HCT116 (cell line): ENCODE measurements around the gene IL11RA.

Experiments used
- CBX3 ChIP-seq: IDR thresholded peaks from 2 replicates; pipeline ENCODE4 v1.6.1; 2012; ENCODE audit warnings: low read depth
- CEBPB ChIP-seq: IDR thresholded peaks from 2 replicates; pipeline ENCODE4 v1.6.1; 2012; ENCODE audit warnings: low read depth
- EGR1 ChIP-seq: IDR thresholded peaks from 2 replicates; pipeline ENCODE4 v1.6.1; 2012; ENCODE audit warnings: low read depth
- EZH2 ChIP-seq: fragments of 200-600 bp; sonication (generic); IDR thresholded peaks from 2 replicates; pipeline ENCODE4 v1.6.1; 2017; ENCODE audit warnings: antibody characterized with exemption, mixed run types
- POLR2A ChIP-seq: IDR thresholded peaks from 2 replicates; pipeline ENCODE4 v1.7.0; 2011; ENCODE audit warnings: borderline replicate concordance; ENCODE audit not compliant: insufficient read depth, insufficient read length; ENCODE audit errors: extremely low read depth
- POLR2AphosphoS5 ChIP-seq: IDR thresholded peaks from 2 replicates; pipeline ENCODE4 v1.6.1; 2011; ENCODE audit warnings: mild to moderate bottlenecking, low read depth, low read length, moderate library complexity
- SP1 ChIP-seq: IDR thresholded peaks from 2 replicates; pipeline ENCODE4 v1.6.1; 2012; ENCODE audit warnings: low read depth
- SRF ChIP-seq: IDR thresholded peaks from 2 replicates; pipeline ENCODE4 v1.6.1; 2012; ENCODE audit warnings: low read depth
- YY1 ChIP-seq: IDR thresholded peaks from 2 replicates; pipeline ENCODE4 v1.6.1; 2011; ENCODE audit warnings: low read length, low read depth, moderate library complexity, mild to moderate bottlenecking; ENCODE audit not compliant: insufficient replicate concordance; ENCODE audit errors: extremely low read depth
- ZNF274 ChIP-seq: fragments of 200-500 bp; sonication (Bioruptor generic); IDR thresholded peaks from 2 replicates; pipeline ENCODE4 v1.6.1; 2014; ENCODE audit warnings: mild to moderate bottlenecking, low read depth, low read length, inconsistent platforms
- TF ChIP-seq, protein P1 (sequence below), 3 experiments: fragments of 200-600 bp in 1 of 3; sonication (generic) in 1 of 3; IDR thresholded peaks in 2 of 3; conservative IDR thresholded peaks in 1 of 3; 2 replicates each; pipeline ENCODE4 v1.5.1; 2012 to 2017; ENCODE audit warnings: low read depth in 2 of 3, low read length in 2 of 3, antibody characterized with exemption in 1 of 3, borderline replicate concordance in 1 of 3, control low read depth in 1 of 3, mild to moderate bottlenecking in 1 of 3, mixed read lengths in 1 of 3, mixed run types in 1 of 3, moderate library complexity in 1 of 3; ENCODE audit not compliant: insufficient read depth in 1 of 3
- TF ChIP-seq, protein P2 (sequence below): IDR thresholded peaks from 2 replicates; pipeline ENCODE4 v1.6.1; 2012; ENCODE audit warnings: low read depth
- TF ChIP-seq, protein P3 (sequence below): IDR thresholded peaks from 2 replicates; pipeline ENCODE4 v1.6.1; 2012

DNA sequence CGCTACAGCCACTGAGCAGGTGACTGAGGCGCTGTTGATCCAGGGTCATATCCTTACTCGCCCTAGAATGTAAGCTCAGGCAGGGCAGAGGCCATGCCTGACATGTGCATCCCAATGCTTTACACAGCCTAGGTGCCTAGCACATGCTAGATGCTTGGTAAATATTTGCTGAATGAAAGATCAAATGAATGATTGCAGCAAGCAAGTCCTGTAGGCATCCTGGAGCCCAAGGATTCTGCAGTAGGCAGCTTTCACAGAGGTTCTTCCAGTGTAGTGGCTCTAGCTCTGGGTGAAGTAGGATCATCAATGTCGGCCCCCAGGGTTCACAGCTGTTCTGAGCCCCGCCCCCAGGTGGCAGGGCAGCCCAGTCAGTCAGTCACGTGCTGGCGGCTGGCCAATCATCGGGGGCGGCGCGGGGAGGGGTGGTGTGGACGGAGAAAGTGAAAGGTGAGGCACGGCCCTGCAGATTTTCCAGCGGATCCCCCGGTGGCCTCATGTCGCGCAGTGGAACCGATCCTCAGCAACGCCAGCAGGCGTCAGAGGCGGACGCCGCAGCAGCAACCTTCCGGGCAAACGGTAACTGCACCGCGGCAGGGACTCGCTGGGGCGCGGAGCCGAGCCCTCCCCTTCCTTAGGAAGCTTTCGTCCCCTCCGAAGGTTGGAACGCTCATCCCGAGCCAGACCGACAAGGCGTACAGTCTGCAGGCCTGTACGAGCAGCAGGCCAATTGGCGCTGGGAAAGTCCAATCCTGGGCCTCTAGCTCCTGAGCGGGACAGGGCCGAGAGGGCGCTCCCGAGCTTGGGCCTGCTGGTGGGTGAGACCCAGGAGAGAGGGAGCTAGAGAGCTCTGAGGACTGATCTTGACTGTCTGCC is 5.5 kb upstream of the IL11RA start, which contains the start of gene GALT:
- TF ChIP-seq, protein P1, sequence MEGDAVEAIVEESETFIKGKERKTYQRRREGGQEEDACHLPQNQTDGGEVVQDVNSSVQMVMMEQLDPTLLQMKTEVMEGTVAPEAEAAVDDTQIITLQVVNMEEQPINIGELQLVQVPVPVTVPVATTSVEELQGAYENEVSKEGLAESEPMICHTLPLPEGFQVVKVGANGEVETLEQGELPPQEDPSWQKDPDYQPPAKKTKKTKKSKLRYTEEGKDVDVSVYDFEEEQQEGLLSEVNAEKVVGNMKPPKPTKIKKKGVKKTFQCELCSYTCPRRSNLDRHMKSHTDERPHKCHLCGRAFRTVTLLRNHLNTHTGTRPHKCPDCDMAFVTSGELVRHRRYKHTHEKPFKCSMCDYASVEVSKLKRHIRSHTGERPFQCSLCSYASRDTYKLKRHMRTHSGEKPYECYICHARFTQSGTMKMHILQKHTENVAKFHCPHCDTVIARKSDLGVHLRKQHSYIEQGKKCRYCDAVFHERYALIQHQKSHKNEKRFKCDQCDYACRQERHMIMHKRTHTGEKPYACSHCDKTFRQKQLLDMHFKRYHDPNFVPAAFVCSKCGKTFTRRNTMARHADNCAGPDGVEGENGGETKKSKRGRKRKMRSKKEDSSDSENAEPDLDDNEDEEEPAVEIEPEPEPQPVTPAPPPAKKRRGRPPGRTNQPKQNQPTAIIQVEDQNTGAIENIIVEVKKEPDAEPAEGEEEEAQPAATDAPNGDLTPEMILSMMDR (IDR thresholded peaks at IDR 0.05 in 2 of 3, conservative IDR thresholded peaks at IDR 0.05 in 1 of 3; ENCODE audit: borderline replicate concordance in 1 of 3, insufficient read depth in 1 of 3, low read depth in 2 of 3, low read length in 2 of 3): peak in 2 of 3 experiments; percentile 43 to 45; a peak in 4 of 6 replicates
- TF ChIP-seq, protein P2, sequence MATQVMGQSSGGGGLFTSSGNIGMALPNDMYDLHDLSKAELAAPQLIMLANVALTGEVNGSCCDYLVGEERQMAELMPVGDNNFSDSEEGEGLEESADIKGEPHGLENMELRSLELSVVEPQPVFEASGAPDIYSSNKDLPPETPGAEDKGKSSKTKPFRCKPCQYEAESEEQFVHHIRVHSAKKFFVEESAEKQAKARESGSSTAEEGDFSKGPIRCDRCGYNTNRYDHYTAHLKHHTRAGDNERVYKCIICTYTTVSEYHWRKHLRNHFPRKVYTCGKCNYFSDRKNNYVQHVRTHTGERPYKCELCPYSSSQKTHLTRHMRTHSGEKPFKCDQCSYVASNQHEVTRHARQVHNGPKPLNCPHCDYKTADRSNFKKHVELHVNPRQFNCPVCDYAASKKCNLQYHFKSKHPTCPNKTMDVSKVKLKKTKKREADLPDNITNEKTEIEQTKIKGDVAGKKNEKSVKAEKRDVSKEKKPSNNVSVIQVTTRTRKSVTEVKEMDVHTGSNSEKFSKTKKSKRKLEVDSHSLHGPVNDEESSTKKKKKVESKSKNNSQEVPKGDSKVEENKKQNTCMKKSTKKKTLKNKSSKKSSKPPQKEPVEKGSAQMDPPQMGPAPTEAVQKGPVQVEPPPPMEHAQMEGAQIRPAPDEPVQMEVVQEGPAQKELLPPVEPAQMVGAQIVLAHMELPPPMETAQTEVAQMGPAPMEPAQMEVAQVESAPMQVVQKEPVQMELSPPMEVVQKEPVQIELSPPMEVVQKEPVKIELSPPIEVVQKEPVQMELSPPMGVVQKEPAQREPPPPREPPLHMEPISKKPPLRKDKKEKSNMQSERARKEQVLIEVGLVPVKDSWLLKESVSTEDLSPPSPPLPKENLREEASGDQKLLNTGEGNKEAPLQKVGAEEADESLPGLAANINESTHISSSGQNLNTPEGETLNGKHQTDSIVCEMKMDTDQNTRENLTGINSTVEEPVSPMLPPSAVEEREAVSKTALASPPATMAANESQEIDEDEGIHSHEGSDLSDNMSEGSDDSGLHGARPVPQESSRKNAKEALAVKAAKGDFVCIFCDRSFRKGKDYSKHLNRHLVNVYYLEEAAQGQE: no peak
- TF ChIP-seq CEBPB (no peak), YY1 (peak; percentile 53), POLR2AphosphoS5 (peak; percentile 86), POLR2A (peak; percentile 85), EGR1 (no peak), EZH2 (no peak), ZNF274 (no peak), SRF (no peak), SP1 (no peak), CBX3 (no peak)
- TF ChIP-seq, protein P3, sequence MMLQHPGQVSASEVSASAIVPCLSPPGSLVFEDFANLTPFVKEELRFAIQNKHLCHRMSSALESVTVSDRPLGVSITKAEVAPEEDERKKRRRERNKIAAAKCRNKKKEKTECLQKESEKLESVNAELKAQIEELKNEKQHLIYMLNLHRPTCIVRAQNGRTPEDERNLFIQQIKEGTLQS: no peak
